HFF-Myc (cell line): ENCODE data around the gene UCHL5.
"Not testable (repeated sequence)": the region's sequence is repeated elsewhere in the genome, so short reads cannot be mapped to it uniquely, and the experiment has no call there.

Experiments
- DNase-seq: peaks from one replicate; pipeline ENCODE4 v3.0.0-alpha.2; 2011; ENCODE audit warnings: low read depth; ENCODE audit errors: extremely low read depth
- H3K4me3 ChIP-seq: replicated peaks from 2 replicates; pipeline ENCODE4 v1.5.1; 2011; ENCODE audit warnings: low read depth, mild to moderate bottlenecking, control low read depth, low read length
- TF ChIP-seq, protein P1 (sequence below): IDR thresholded peaks from 2 replicates; pipeline ENCODE4 v1.5.1; 2012; ENCODE audit warnings: mild to moderate bottlenecking, low read depth, low read length, control low read depth; ENCODE audit errors: missing control alignments

Gene UCHL5

GRCh38 chr1:193033610-193034009 is 25.6 kb downstream of the UCHL5 start:
- TF ChIP-seq, protein P1, sequence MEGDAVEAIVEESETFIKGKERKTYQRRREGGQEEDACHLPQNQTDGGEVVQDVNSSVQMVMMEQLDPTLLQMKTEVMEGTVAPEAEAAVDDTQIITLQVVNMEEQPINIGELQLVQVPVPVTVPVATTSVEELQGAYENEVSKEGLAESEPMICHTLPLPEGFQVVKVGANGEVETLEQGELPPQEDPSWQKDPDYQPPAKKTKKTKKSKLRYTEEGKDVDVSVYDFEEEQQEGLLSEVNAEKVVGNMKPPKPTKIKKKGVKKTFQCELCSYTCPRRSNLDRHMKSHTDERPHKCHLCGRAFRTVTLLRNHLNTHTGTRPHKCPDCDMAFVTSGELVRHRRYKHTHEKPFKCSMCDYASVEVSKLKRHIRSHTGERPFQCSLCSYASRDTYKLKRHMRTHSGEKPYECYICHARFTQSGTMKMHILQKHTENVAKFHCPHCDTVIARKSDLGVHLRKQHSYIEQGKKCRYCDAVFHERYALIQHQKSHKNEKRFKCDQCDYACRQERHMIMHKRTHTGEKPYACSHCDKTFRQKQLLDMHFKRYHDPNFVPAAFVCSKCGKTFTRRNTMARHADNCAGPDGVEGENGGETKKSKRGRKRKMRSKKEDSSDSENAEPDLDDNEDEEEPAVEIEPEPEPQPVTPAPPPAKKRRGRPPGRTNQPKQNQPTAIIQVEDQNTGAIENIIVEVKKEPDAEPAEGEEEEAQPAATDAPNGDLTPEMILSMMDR, result no peak
- no peak for DNase-seq
- H3K4me3 ChIP-seq, result no peak overlapping the region

- not testable (repeated sequence) for H3K4me3 ChIP-seq, DNase-seq
These were observed 26.3 kb downstream of the UCHL5 start for GRCh38 chr1:193032643-193033427.

GRCh38 chr1:193031431-193031830 is 27.7 kb downstream of the UCHL5 start:
- no peak for DNase-seq
- TF ChIP-seq, protein P1, result no peak
- H3K4me3 ChIP-seq, result no peak overlapping the region

GRCh38 chr1:193030280-193030679 is 28.9 kb downstream of the UCHL5 start:
- TF ChIP-seq, protein P1, result no peak
- H3K4me3 ChIP-seq, result no peak overlapping the region
- no peak for DNase-seq

- TF ChIP-seq, protein P1, result no peak
- no peak overlapping the region for H3K4me3 ChIP-seq
- DNase-seq, result no peak
These were observed 33.9 kb downstream of the UCHL5 start for GRCh38 chr1:193025218-193025617.

DNA sequence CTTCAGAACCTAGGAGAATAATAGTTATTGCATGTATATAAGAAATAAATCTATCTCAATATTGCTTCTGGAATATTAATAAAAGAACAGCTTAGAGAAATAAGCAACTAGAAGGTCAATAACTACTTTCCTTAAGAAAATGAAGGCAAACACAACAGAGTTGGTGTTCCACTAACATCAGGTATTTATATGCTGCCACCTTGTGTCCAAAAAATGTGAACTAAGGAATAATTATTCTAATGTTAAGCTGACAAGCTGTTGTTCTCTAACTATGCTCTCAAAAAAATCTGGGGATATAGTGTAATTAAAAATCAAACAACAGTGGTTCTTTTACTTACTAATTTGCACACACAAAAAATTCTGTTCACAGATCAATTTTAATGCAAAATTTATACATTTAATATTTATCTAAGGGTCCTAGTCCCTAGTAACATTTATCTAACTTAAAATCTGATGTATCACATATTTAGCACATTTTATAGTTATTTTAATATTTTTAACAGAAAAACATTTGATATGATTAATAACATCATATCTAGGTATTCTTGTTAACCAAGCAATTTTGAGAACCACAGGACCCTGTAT is 39.6 kb downstream of the UCHL5 start:
- peak; percentile 31 for DNase-seq
- no peak overlapping the region for H3K4me3 ChIP-seq
- TF ChIP-seq, protein P1, result no peak

DNA sequence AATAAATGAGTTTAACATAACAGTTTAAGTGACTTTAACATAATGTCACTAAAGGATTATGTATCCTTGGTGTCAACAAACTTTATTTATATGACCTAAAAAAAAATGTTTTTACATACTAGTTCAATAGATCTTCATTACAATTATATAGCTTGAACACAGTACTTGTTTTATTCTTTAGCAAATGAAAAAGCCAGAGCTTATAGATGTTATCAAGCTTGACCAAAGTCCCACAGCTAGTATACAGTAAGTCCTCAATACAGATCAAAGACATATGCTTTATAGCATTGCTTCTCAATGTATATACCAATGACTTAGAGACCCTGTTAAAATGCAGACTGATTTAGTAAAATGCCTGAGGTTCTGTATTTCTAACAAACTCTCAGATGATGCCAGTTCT is 42.4 kb downstream of the UCHL5 start:
- no peak for DNase-seq
- TF ChIP-seq, protein P1, result no peak
- no peak overlapping the region for H3K4me3 ChIP-seq
